ENCODE data around the gene MACROD2. TPM values are rescaled to one million over a fixed set of nuclear protein-coding genes. Genes with fewer than 3 reads are reported as not detected.

MACROD2 gene
- total and polyA plus RNA-seq, 11 donors: 0.54 to 5.4 (median 2.4) TPM

GRCh38 chr20:14698125-14698524 lies 702.8 kb downstream of the MACROD2 start:
- Histone ChIP-seq H3K36me3 (no peaks in the 10 kb centered on the region), H3K27ac (no peak overlapping the region), H3K4me1 (no peaks in the 10 kb centered on the region), H3K4me3 (no peak overlapping the region), H3K9me3 (no peaks in the 10 kb centered on the region), H3K27me3 (no peaks in the 10 kb centered on the region)
- TF ChIP-seq CTCF (IDR thresholded peaks at IDR 0.05) (no peak), POLR2A (IDR thresholded peaks at IDR 0.05) (no peak)
- ATAC-seq (no peak), DNase-seq (no peak)
- intact Hi-C loops (cut with DNase I): no loop called here
- 79 to 83% (median 80%) methylated on average over 4 of the region's 4 CpGs for WGBS, 4 donors

- no peaks in the 10 kb centered on the region for H3K36me3 ChIP-seq
- H3K4me3 ChIP-seq: no peak overlapping the region
- no peaks in the 10 kb centered on the region for H3K4me1 ChIP-seq
- ATAC-seq (no peak), DNase-seq (no peak)
- TF ChIP-seq POLR2A (IDR thresholded peaks at IDR 0.05) (no peak), CTCF (IDR thresholded peaks at IDR 0.05) (no peak)
- no peak overlapping the region for H3K27ac ChIP-seq
- intact Hi-C loops (cut with DNase I): no loop called here
- WGBS, 4 donors: 81 to 85% (median 83%) methylated on average over 3 of the region's 3 CpGs
- no peaks in the 10 kb centered on the region for H3K9me3 ChIP-seq
- H3K27me3 ChIP-seq: no peaks in the 10 kb centered on the region
Measured at GRCh38 chr20:14698605-14699373, 703.5 kb downstream of the MACROD2 start.

GRCh38 chr20:14700639-14700960 lies 705.3 kb downstream of the MACROD2 start:
- Histone ChIP-seq H3K36me3 (no peaks in the 10 kb centered on the region), H3K4me3 (no peak overlapping the region), H3K27ac (no peak overlapping the region), H3K27me3 (no peaks in the 10 kb centered on the region), H3K4me1 (no peaks in the 10 kb centered on the region), H3K9me3 (no peaks in the 10 kb centered on the region)
- TF ChIP-seq CTCF (IDR thresholded peaks at IDR 0.05) (no peak), POLR2A (IDR thresholded peaks at IDR 0.05) (no peak)
- no peak for ATAC-seq
- intact Hi-C loops (cut with DNase I): no loop called here
- DNase-seq: no peak

- Histone ChIP-seq H3K27me3 (no peaks in the 10 kb centered on the region), H3K27ac (no peak overlapping the region), H3K4me1 (no peaks in the 10 kb centered on the region), H3K4me3 (no peak overlapping the region), H3K9me3 (no peaks in the 10 kb centered on the region), H3K36me3 (no peaks in the 10 kb centered on the region)
- DNase-seq (no peak), ATAC-seq (no peak)
- intact Hi-C loops (cut with DNase I): no loop called here
- WGBS, 4 donors: 56 to 86% (median 76%) methylated on average over 4 of the region's 4 CpGs
- no peak for TF ChIP-seq POLR2A (IDR thresholded peaks at IDR 0.05)
- no peak for TF ChIP-seq CTCF (IDR thresholded peaks at IDR 0.05)
Measured at GRCh38 chr20:14701326-14701725, 706.0 kb downstream of the MACROD2 start.
